HFF-Myc (cell line): ENCODE results near the gene BDKRB2.

Source experiments
- DNase-seq: peaks from one replicate; pipeline ENCODE4 v3.0.0-alpha.2; 2011; ENCODE audit warnings: low read depth; ENCODE audit errors: extremely low read depth
- H3K4me3 ChIP-seq: replicated peaks from 2 replicates; pipeline ENCODE4 v1.5.1; 2011; ENCODE audit warnings: low read depth, mild to moderate bottlenecking, control low read depth, low read length
- CTCF ChIP-seq: IDR thresholded peaks from 2 replicates; pipeline ENCODE4 v1.5.1; 2012; ENCODE audit warnings: mild to moderate bottlenecking, low read depth, low read length, control low read depth; ENCODE audit errors: missing control alignments

BDKRB2 gene

GRCh38 chr14:96274543-96274942 lies 69.9 kb downstream of the BDKRB2 start:
- H3K4me3 ChIP-seq, result no peak overlapping the region
- no peak for TF ChIP-seq CTCF
- DNase-seq, result no peak

- no peak overlapping the region for H3K4me3 ChIP-seq
- TF ChIP-seq CTCF, result peak; percentile 97
- DNase-seq, result no peak
Observed at GRCh38 chr14:96275177-96276112, 70.8 kb downstream of the BDKRB2 start.

- no peak for DNase-seq
- TF ChIP-seq CTCF, result no peak
- H3K4me3 ChIP-seq, result no peak overlapping the region
Observed at GRCh38 chr14:96277890-96278289, 73.3 kb downstream of the BDKRB2 start.

DNA sequence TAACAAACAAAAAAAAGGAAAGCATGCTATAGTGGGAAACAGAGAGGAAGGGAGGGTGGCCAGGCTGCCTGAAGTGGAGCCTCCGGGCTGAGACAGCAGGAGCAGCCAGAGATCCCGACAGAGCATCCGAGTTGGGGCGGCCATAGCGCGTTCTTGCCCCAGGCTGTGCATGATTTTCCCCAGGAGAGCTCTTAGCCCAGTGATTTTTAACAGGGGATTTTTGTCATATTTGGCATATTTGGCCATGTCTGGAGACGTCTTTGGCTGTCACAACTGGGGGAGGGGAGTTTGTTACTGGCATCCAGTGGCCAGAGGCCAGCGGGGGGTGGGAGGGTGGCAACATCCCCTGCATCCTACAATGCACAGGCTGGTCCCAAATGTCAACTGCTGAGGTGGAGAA lies 74.9 kb downstream of the BDKRB2 start:
- TF ChIP-seq CTCF, result no peak
- no peak overlapping the region for H3K4me3 ChIP-seq
- DNase-seq, result no peak

DNA sequence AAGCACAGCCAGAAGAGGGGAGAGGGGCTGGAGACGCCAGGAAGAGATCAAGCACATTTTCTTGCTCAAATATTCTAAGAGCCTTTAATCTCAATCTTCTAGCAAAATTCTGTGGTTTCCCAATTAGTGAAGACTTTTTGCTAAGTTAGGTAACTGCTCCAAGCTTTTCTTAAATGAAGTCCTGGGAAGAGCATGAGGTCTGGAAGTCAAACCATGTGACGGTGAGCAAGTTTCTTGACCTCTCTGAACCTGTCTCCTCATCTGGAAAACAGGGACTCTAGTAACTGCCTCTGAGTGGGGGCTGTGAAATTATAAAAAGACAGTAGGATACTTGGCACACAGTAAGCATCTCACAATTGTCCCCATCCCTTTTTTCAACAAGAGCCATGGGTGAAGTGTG lies 75.5 kb downstream of the BDKRB2 start:
- TF ChIP-seq CTCF, result no peak
- DNase-seq, result no peak
- no peak overlapping the region for H3K4me3 ChIP-seq

DNA sequence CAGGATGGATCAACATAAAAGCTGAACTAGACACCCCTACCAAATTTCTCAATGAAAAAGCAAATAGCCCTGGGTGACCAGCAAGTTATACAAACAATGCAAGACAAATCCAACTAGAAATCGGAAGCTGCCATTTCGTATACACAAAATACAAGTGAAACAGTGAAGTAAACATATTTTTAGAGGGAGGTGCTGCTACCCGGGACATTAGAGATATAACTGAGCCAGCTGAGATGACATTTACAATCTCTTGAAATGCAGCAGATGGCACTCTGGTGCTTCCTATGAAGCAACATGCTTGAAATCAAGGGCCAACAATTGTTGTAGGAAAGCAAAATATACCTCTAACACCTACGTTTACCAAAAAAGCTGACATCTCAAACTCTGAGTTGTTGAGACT lies 76.8 kb downstream of the BDKRB2 start:
- no peak for TF ChIP-seq CTCF
- DNase-seq, result no peak
- H3K4me3 ChIP-seq, result no peak overlapping the region
